IPS-15b (cell line): ENCODE measurements around the gene ARID5A.

ENCODE experiments used
- H3K27me3 ChIP-seq: one replicate; pipeline ENCODE4 v1.6.1; 2013; ENCODE audit warnings: low read length; ENCODE audit not compliant: control insufficient read depth, insufficient read depth
- H3K36me3 ChIP-seq: one replicate; pipeline ENCODE4 v1.6.1; 2013; ENCODE audit warnings: low read length; ENCODE audit not compliant: control insufficient read depth, insufficient read depth
- H3K4me1 ChIP-seq: one replicate; pipeline ENCODE4 v1.6.1; 2013; ENCODE audit warnings: mild to moderate bottlenecking, low read length; ENCODE audit not compliant: control insufficient read depth, insufficient read depth
- H3K4me3 ChIP-seq: one replicate; pipeline ENCODE4 v1.5.1; 2013; ENCODE audit warnings: low read depth, low read length
- H3K9ac ChIP-seq: one replicate; pipeline ENCODE4 v1.6.1; 2013; ENCODE audit warnings: low read depth, mild to moderate bottlenecking, low read length
- H3K9me3 ChIP-seq: one replicate; pipeline ENCODE4 v1.6.1; 2013; ENCODE audit warnings: mild to moderate bottlenecking, low read length; ENCODE audit not compliant: control insufficient read depth, insufficient read depth

The ARID5A gene

GRCh38 chr2:96530474-96531357 is 5.8 kb upstream of the ARID5A start:
- H3K36me3 ChIP-seq, result no peaks in the 10 kb centered on the region
- no peaks in the 10 kb centered on the region for H3K9me3 ChIP-seq
- H3K4me3 ChIP-seq, result no peak overlapping the region
- no peak overlapping the region for H3K9ac ChIP-seq
- H3K27me3 ChIP-seq, result peaks cover 44% of the 10 kb centered on the region
- peaks cover 2% of the 10 kb centered on the region for H3K4me1 ChIP-seq

GRCh38 chr2:96531366-96531765 is 5.2 kb upstream of the ARID5A start:
- H3K36me3 ChIP-seq, result no peaks in the 10 kb centered on the region
- no peaks in the 10 kb centered on the region for H3K9me3 ChIP-seq
- no peak overlapping the region for H3K9ac ChIP-seq
- peaks cover 2% of the 10 kb centered on the region for H3K4me1 ChIP-seq
- H3K4me3 ChIP-seq, result peak overlapping the region; percentile 40
- H3K27me3 ChIP-seq, result peaks cover 39% of the 10 kb centered on the region

- Histone ChIP-seq H3K36me3 (no peaks in the 10 kb centered on the region), H3K27me3 (peaks cover 33% of the 10 kb centered on the region), H3K4me3 (peak overlapping the region; percentile 40), H3K9me3 (no peaks in the 10 kb centered on the region), H3K9ac (no peak overlapping the region), H3K4me1 (peaks cover 2% of the 10 kb centered on the region)
These were observed 4.6 kb upstream of the ARID5A start for GRCh38 chr2:96531872-96532505.

GRCh38 chr2:96532641-96533291 is 3.8 kb upstream of the ARID5A start:
- Histone ChIP-seq H3K27me3 (peaks cover 37% of the 10 kb centered on the region), H3K9ac (no peak overlapping the region), H3K4me3 (no peak overlapping the region), H3K4me1 (peaks cover 2% of the 10 kb centered on the region), H3K9me3 (no peaks in the 10 kb centered on the region), H3K36me3 (no peaks in the 10 kb centered on the region)

- Histone ChIP-seq H3K36me3 (no peaks in the 10 kb centered on the region), H3K9ac (no peak overlapping the region), H3K27me3 (peaks cover 40% of the 10 kb centered on the region), H3K4me3 (no peak overlapping the region), H3K4me1 (peaks cover 5% of the 10 kb centered on the region), H3K9me3 (no peaks in the 10 kb centered on the region)
These were observed 3.1 kb upstream of the ARID5A start for GRCh38 chr2:96533292-96534073.

- no peak overlapping the region for H3K4me3 ChIP-seq
- H3K36me3 ChIP-seq, result no peaks in the 10 kb centered on the region
- peaks cover 8% of the 10 kb centered on the region for H3K4me1 ChIP-seq
- peaks cover 35% of the 10 kb centered on the region for H3K27me3 ChIP-seq
- H3K9ac ChIP-seq, result no peak overlapping the region
- H3K9me3 ChIP-seq, result no peaks in the 10 kb centered on the region
These were observed 2.4 kb upstream of the ARID5A start for GRCh38 chr2:96534141-96534540.

- peaks cover 12% of the 10 kb centered on the region for H3K4me1 ChIP-seq
These were observed 1.8 kb upstream of the ARID5A start for GRCh38 chr2:96534701-96535181.

GRCh38 chr2:96535331-96535730 is 1.2 kb upstream of the ARID5A start:
- no peak overlapping the region for H3K9ac ChIP-seq
- H3K27me3 ChIP-seq, result peaks cover 37% of the 10 kb centered on the region
- peaks cover 17% of the 10 kb centered on the region for H3K4me1 ChIP-seq

More at GRCh38 chr2:96534701-96535181, 1.8 kb upstream of the ARID5A start:
- no peak overlapping the region for H3K9ac ChIP-seq
- peaks cover 35% of the 10 kb centered on the region for H3K27me3 ChIP-seq
- H3K36me3 ChIP-seq, result no peaks in the 10 kb centered on the region
- H3K9me3 ChIP-seq, result no peaks in the 10 kb centered on the region
- H3K4me3 ChIP-seq, result no peak overlapping the region

GRCh38 chr2:96537066-96537733 is 648 bp downstream of the ARID5A start:
- Histone ChIP-seq H3K4me1 (peaks cover 15% of the 10 kb centered on the region), H3K36me3 (no peaks in the 10 kb centered on the region), H3K4me3 (peak overlapping the region; percentile 66), H3K9me3 (no peaks in the 10 kb centered on the region), H3K27me3 (peaks cover 34% of the 10 kb centered on the region), H3K9ac (no peak overlapping the region)

More at GRCh38 chr2:96535331-96535730, 1.2 kb upstream of the ARID5A start:
- Histone ChIP-seq H3K9me3 (no peaks in the 10 kb centered on the region), H3K36me3 (no peaks in the 10 kb centered on the region), H3K4me3 (no peak overlapping the region)

- Histone ChIP-seq H3K4me3 (peak overlapping the region; percentile 66), H3K9me3 (no peaks in the 10 kb centered on the region), H3K36me3 (no peaks in the 10 kb centered on the region), H3K4me1 (peaks cover 15% of the 10 kb centered on the region), H3K9ac (no peak overlapping the region), H3K27me3 (peaks cover 37% of the 10 kb centered on the region)
These were observed 1.4 kb downstream of the ARID5A start for GRCh38 chr2:96537734-96538486.
